ENCODE results near the gene CHD1.

CHD1 gene

GRCh38 chr5:98935206-98935605 lies 6.4 kb upstream of the CHD1 start:
- TF ChIP-seq, protein P1, sequence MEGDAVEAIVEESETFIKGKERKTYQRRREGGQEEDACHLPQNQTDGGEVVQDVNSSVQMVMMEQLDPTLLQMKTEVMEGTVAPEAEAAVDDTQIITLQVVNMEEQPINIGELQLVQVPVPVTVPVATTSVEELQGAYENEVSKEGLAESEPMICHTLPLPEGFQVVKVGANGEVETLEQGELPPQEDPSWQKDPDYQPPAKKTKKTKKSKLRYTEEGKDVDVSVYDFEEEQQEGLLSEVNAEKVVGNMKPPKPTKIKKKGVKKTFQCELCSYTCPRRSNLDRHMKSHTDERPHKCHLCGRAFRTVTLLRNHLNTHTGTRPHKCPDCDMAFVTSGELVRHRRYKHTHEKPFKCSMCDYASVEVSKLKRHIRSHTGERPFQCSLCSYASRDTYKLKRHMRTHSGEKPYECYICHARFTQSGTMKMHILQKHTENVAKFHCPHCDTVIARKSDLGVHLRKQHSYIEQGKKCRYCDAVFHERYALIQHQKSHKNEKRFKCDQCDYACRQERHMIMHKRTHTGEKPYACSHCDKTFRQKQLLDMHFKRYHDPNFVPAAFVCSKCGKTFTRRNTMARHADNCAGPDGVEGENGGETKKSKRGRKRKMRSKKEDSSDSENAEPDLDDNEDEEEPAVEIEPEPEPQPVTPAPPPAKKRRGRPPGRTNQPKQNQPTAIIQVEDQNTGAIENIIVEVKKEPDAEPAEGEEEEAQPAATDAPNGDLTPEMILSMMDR (IDR thresholded peaks at IDR 0.05; ENCODE audit: low read depth, low read length): no peak
- DNase-seq (ENCODE audit: low read depth in 2 of 2): no peak

GRCh38 chr5:98934546-98934945 lies 5.7 kb upstream of the CHD1 start:
- TF ChIP-seq, protein P1 (IDR thresholded peaks at IDR 0.05; ENCODE audit: low read depth, low read length): no peak
- DNase-seq (ENCODE audit: low read depth in 2 of 2): peak in 1 of 2 donors; percentile 51
- no peak overlapping the region for H3K4me3 ChIP-seq (replicated peaks in 1 of 2; ENCODE audit: low read depth in 2 of 2, low read length in 2 of 2)

More at GRCh38 chr5:98935206-98935605, 6.4 kb upstream of the CHD1 start:
- no peak overlapping the region for H3K4me3 ChIP-seq (replicated peaks in 1 of 2; ENCODE audit: low read depth in 2 of 2, low read length in 2 of 2)

DNA sequence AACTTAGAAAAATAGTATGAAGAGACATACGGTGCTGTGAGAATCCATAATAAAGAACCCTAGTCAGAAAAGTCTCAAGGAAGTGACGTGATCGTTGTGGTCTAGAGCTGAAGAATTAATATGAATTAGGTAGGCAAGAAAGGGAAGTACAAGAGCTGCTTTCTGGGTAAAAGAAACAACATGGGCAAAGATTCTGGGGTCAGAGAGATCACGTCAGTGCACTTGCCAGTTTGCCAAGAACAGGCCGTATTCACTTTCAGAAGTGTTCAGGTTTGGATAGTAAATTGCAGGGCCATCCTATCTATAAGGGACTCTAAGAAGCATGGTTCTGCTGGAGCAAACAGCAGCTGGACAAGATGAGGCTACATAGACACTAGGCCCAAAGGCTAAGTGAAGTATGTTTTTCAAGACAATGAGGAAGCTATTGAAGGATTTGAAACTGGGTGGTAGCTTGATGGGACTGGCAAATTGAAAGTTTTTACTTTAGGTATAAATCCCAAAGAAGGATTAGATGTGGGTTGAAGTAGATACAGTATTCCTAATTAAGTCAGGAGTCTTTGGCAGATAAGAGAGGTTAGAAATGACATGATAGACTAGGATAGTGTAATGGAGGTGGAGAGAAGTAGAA lies 4.8 kb upstream of the CHD1 start:
- DNase-seq (ENCODE audit: low read depth in 2 of 2): no peak
- TF ChIP-seq, protein P1 (IDR thresholded peaks at IDR 0.05; ENCODE audit: low read depth, low read length): no peak
- H3K4me3 ChIP-seq (replicated peaks in 1 of 2; ENCODE audit: low read depth in 2 of 2, low read length in 2 of 2): no peak overlapping the region

GRCh38 chr5:98930972-98931762 lies 2.4 kb upstream of the CHD1 start:
- DNase-seq (ENCODE audit: low read depth in 2 of 2): no peak
- TF ChIP-seq, protein P1 (IDR thresholded peaks at IDR 0.05; ENCODE audit: low read depth, low read length): no peak
- H3K4me3 ChIP-seq (replicated peaks in 1 of 2; ENCODE audit: low read depth in 2 of 2, low read length in 2 of 2): no peak overlapping the region

DNA sequence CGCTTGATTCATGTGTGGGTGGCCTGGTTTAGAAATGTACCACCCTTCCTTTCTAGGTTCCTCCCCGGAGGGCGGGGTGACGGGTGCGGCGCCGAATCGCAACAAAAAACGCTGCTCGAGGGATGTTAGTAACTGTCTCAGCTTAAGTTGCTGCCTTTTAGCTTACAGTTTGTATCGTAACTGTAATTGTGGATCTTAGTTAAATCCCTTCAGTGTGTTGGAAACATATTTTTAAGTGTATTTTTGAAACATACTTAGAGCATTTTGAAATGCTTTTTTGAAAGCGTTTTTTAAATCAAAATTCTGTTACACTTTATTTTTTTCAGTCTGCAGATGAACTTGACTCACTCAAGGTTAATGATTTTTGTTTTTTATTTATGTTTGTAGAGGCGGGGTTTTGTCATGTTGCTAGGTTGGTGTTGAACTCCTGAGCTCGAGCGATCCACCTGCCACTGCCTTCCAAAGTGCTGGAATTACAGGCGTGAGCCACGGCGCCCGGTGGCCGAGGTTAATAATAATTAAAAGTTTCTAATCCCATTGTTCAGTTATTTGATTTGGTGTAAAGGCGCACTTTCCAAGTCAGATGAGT lies 997 bp upstream of the CHD1 start:
- TF ChIP-seq, protein P1 (IDR thresholded peaks at IDR 0.05; ENCODE audit: low read depth, low read length): no peak
- DNase-seq (ENCODE audit: low read depth in 2 of 2): no peak
- H3K4me3 ChIP-seq (replicated peaks in 1 of 2; ENCODE audit: low read depth in 2 of 2, low read length in 2 of 2): peak overlapping the region; percentile 93 to 96

GRCh38 chr5:98927989-98928872 lies 576 bp downstream of the CHD1 start:
- peak overlapping the region; percentile 93 to 96 for H3K4me3 ChIP-seq (replicated peaks in 1 of 2; ENCODE audit: low read depth in 2 of 2, low read length in 2 of 2)
- peak; percentile 58 to 76 for DNase-seq (ENCODE audit: low read depth in 2 of 2)
- TF ChIP-seq, protein P1 (IDR thresholded peaks at IDR 0.05; ENCODE audit: low read depth, low read length): no peak

All from cardiac fibroblast (primary cell).